NCI-H345 treated with DMSO at 0.1 percent for 48 hours (cell line): ENCODE results near the gene MRPL50.

Experiments
- DNase-seq: peaks from one replicate; lab custom pipeline; 2025; ENCODE audit not compliant: unreplicated experiment; lab: John Stamatoyannopoulos, UW

The MRPL50 gene

GRCh38 chr9:101380295-101380694, 18.1 kb downstream of the MRPL50 start:
- DNase-seq = no peak

- no peak for DNase-seq
Measured at GRCh38 chr9:101376111-101376848, 22.1 kb downstream of the MRPL50 start.

GRCh38 chr9:101375546-101375945, 22.9 kb downstream of the MRPL50 start:
- DNase-seq = no peak

GRCh38 chr9:101372327-101373118, 25.9 kb downstream of the MRPL50 start:
- DNase-seq = no peak

GRCh38 chr9:101371813-101372212, 26.6 kb downstream of the MRPL50 start:
- DNase-seq = no peak

GRCh38 chr9:101369884-101370531, 28.4 kb downstream of the MRPL50 start:
- DNase-seq = no peak

GRCh38 chr9:101369286-101369685, 29.1 kb downstream of the MRPL50 start:
- DNase-seq = no peak

GRCh38 chr9:101367323-101367722, 31.1 kb downstream of the MRPL50 start:
- no peak for DNase-seq

GRCh38 chr9:101366038-101366756, 32.2 kb downstream of the MRPL50 start:
- DNase-seq = no peak

GRCh38 chr9:101365181-101365580, 33.2 kb downstream of the MRPL50 start:
- DNase-seq = no peak

- no peak for DNase-seq
Measured at GRCh38 chr9:101362450-101362849, 36.0 kb downstream of the MRPL50 start.

GRCh38 chr9:101360647-101361046, 37.8 kb downstream of the MRPL50 start:
- DNase-seq = no peak

- no peak for DNase-seq
Measured at GRCh38 chr9:101359679-101360078, 38.7 kb downstream of the MRPL50 start.

GRCh38 chr9:101356619-101357018, 41.8 kb downstream of the MRPL50 start:
- DNase-seq = no peak

GRCh38 chr9:101354765-101355708, 43.4 kb downstream of the MRPL50 start:
- no peak for DNase-seq

GRCh38 chr9:101354143-101354764, 44.2 kb downstream of the MRPL50 start:
- DNase-seq = no peak

GRCh38 chr9:101353683-101354082, 44.7 kb downstream of the MRPL50 start:
- DNase-seq = no peak

GRCh38 chr9:101352892-101353463, 45.4 kb downstream of the MRPL50 start:
- DNase-seq = no peak

GRCh38 chr9:101350285-101350684, 48.1 kb downstream of the MRPL50 start:
- DNase-seq = no peak
